Subcutaneous adipose tissue (tissue), 4 donors: Measurements from ENCODE around the gene MAP1LC3B2. TPM values are rescaled to one million over a fixed set of nuclear protein-coding genes. Genes with fewer than 3 reads are reported as not detected.

ENCODE experiments used
- total RNA-seq, 4 donors: library from RNA; depleted of rRNA; stranded (reverse); fragments of >200 nt; gene quantifications; one replicate each; pipeline ENCODE4 v1.1.0, GENCODE V29; 2016
- TF ChIP-seq, protein P1 (sequence below): fragments of 450-650 bp; IDR thresholded peaks from one replicate; pipeline ENCODE4 v1.5.1; 2016; ENCODE audit warnings: low read depth, mild to moderate bottlenecking, control low read depth, antibody characterized with exemption, moderate library complexity

MAP1LC3B2 gene
- total RNA-seq, 4 donors from 2014 or later: 1.1 to 1.5 TPM; not detected in 2

- TF ChIP-seq, protein P1, sequence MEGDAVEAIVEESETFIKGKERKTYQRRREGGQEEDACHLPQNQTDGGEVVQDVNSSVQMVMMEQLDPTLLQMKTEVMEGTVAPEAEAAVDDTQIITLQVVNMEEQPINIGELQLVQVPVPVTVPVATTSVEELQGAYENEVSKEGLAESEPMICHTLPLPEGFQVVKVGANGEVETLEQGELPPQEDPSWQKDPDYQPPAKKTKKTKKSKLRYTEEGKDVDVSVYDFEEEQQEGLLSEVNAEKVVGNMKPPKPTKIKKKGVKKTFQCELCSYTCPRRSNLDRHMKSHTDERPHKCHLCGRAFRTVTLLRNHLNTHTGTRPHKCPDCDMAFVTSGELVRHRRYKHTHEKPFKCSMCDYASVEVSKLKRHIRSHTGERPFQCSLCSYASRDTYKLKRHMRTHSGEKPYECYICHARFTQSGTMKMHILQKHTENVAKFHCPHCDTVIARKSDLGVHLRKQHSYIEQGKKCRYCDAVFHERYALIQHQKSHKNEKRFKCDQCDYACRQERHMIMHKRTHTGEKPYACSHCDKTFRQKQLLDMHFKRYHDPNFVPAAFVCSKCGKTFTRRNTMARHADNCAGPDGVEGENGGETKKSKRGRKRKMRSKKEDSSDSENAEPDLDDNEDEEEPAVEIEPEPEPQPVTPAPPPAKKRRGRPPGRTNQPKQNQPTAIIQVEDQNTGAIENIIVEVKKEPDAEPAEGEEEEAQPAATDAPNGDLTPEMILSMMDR: no peak
These were observed 14.6 kb downstream of the MAP1LC3B2 start for GRCh38 chr12:116573776-116574175.

DNA sequence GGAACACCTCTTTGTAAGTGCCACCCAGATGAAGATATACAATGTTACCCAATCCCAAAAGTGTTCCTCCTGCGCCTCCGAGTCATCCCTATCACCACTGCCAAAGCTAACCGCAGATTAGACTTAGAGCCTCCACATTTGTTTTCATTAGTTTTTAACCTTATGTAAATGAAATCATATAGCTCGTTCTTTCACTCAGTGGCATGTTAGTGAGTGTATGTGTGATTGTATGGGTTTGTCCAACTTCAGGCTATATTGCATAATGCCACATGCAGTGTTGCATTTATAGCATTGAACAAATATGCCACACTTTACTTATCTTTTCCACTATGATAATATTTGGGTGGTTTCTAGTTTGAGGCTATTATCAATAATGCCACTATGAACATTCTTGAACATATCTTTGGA, 18.0 kb downstream of the MAP1LC3B2 start:
- TF ChIP-seq, protein P1: no peak

GRCh38 chr12:116578051-116578450, 18.9 kb downstream of the MAP1LC3B2 start:
- TF ChIP-seq, protein P1: no peak

- TF ChIP-seq, protein P1: no peak
These were observed 23.4 kb downstream of the MAP1LC3B2 start for GRCh38 chr12:116582610-116583009.

- TF ChIP-seq, protein P1: no peak
These were observed 24.0 kb downstream of the MAP1LC3B2 start for GRCh38 chr12:116583129-116583694.

DNA sequence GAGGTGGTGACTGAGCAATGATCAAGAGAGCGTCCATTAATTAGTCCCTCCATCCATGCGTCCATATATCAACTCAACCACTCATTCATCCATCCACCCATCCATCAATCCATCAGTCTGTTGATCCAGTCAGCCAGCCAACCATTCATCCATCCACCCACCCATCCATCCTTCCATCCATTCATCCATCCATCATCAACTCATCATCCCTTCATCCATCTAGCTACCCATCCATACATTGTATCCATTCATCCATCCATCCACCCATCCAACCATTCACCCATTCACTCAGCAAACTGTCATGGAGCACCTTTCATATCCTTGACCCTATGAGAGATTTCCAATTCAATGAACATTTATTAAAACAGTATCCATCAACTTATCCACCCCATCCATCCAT, 28.1 kb downstream of the MAP1LC3B2 start:
- TF ChIP-seq, protein P1: no peak

DNA sequence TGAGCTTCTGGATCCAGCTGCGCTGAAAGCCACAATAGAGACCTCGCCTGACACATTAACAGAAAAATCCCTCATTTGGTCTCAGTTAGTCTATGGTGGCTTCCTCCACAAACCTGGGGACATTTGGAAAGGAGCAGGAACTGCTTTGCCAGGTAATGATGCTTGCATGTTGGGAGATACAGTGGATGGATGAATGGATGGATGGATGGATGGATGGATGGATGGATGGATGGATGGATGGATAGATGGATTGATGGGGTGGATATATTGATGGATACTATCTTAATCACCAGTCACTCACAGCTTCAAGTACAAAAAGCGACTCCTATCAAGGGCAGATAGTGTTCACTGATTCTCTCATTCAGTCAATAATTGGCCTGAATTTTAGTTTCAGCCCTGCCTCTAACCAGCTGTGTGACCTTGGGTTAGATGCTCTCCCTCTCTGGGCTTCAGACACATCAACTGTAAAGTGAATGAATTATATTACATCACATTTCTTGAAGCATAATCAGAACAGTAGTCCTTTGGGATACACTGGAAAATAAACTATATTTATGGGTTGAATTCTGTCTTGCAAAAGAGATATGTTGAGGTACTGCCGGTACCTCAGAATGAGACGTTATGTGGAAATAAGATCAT, 29.3 kb downstream of the MAP1LC3B2 start:
- TF ChIP-seq, protein P1: no peak
